GM04503 (cell line): ENCODE data around the gene CLEC18A.
"Not testable (repeated sequence)": the region's sequence is repeated elsewhere in the genome, so short reads cannot be mapped to it uniquely, and the experiment has no call there.

Experiments used
- DNase-seq: peaks from one replicate; pipeline ENCODE4 v3.0.0-alpha.2; 2012; ENCODE audit warnings: low read depth

CLEC18A gene

GRCh38 chr16:69952116-69952515, 982 bp downstream of the CLEC18A start:
- not testable (repeated sequence) for DNase-seq

- not testable (repeated sequence) for DNase-seq
These were observed 1.6 kb downstream of the CLEC18A start for GRCh38 chr16:69952572-69953355.

GRCh38 chr16:69954241-69954640, 3.1 kb downstream of the CLEC18A start:
- not testable (repeated sequence) for DNase-seq

GRCh38 chr16:69963312-69963711, 12.2 kb downstream of the CLEC18A start:
- not testable (repeated sequence) for DNase-seq

- not testable (repeated sequence) for DNase-seq
These were observed 14.0 kb downstream of the CLEC18A start for GRCh38 chr16:69964960-69965660.

GRCh38 chr16:69965661-69966054, 14.5 kb downstream of the CLEC18A start:
- DNase-seq, result not testable (repeated sequence)

GRCh38 chr16:69967688-69968087, 16.6 kb downstream of the CLEC18A start:
- DNase-seq, result not testable (repeated sequence)

- not testable (repeated sequence) for DNase-seq
These were observed 17.0 kb downstream of the CLEC18A start for GRCh38 chr16:69968125-69968524.

- not testable (repeated sequence) for DNase-seq
These were observed 18.5 kb downstream of the CLEC18A start for GRCh38 chr16:69969657-69970056.

- not testable (repeated sequence) for DNase-seq
These were observed 21.0 kb downstream of the CLEC18A start for GRCh38 chr16:69972120-69972519.

- not testable (repeated sequence) for DNase-seq
These were observed 21.8 kb downstream of the CLEC18A start for GRCh38 chr16:69972935-69973334.

GRCh38 chr16:69985196-69985595, 34.1 kb downstream of the CLEC18A start:
- not testable (repeated sequence) for DNase-seq

GRCh38 chr16:69997956-69998355, 46.8 kb downstream of the CLEC18A start:
- peak; percentile 27 for DNase-seq

GRCh38 chr16:69999801-70000200, 48.7 kb downstream of the CLEC18A start:
- not testable (repeated sequence) for DNase-seq

GRCh38 chr16:70003511-70003910, 52.4 kb downstream of the CLEC18A start:
- DNase-seq, result not testable (repeated sequence)

- DNase-seq, result not testable (repeated sequence)
These were observed 57.5 kb downstream of the CLEC18A start for GRCh38 chr16:70008604-70009003.

GRCh38 chr16:70010615-70011014, 59.5 kb downstream of the CLEC18A start:
- not testable (repeated sequence) for DNase-seq

- not testable (repeated sequence) for DNase-seq
These were observed 60.0 kb downstream of the CLEC18A start for GRCh38 chr16:70011120-70011519.

- DNase-seq, result not testable (repeated sequence)
These were observed 61.2 kb downstream of the CLEC18A start for GRCh38 chr16:70012354-70012753.

GRCh38 chr16:70012951-70013350, 61.8 kb downstream of the CLEC18A start:
- DNase-seq, result not testable (repeated sequence)
